Measurements from ENCODE around the gene GALNT18.

GALNT18 gene

DNA sequence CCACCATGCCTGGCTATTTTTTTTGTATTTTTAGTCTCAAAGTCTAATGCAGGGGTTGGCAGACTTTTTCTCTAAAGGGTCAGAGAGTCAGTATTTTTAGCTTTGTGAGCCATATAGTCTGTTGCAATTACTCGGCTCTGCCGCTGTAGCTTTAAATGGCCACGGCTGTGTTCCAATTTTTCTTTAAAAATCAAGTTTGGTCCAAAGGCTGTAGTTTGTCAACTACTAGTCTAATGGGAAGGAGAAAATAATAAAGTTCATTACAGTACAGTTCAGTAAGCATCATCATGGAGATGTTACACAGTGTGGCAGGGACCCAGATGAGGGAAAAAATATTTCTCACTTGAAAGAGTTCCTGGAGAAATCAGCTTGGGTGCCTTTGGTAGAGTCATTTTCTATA lies 376.4 kb downstream of the GALNT18 start:
- no peak overlapping the region for H3K4me3 ChIP-seq (ENCODE audit: low read depth, low read length)
- no peak overlapping the region for H3K9ac ChIP-seq (ENCODE audit: low read depth, low read length)
- H3K27me3 ChIP-seq (ENCODE audit: control insufficient read depth, insufficient read depth, low read length): peaks cover 6% of the 10 kb centered on the region
- no peak overlapping the region for H3K27ac ChIP-seq (ENCODE audit: low read depth, low read length)
- H3K4me1 ChIP-seq (ENCODE audit: control insufficient read depth, insufficient read depth, low read length): peaks cover 17% of the 10 kb centered on the region
- H3K36me3 ChIP-seq (ENCODE audit: control insufficient read depth, insufficient read depth, low read length): no peaks in the 10 kb centered on the region
- H3K9me3 ChIP-seq (ENCODE audit: control insufficient read depth, insufficient read depth, low read length): no peaks in the 10 kb centered on the region

DNA sequence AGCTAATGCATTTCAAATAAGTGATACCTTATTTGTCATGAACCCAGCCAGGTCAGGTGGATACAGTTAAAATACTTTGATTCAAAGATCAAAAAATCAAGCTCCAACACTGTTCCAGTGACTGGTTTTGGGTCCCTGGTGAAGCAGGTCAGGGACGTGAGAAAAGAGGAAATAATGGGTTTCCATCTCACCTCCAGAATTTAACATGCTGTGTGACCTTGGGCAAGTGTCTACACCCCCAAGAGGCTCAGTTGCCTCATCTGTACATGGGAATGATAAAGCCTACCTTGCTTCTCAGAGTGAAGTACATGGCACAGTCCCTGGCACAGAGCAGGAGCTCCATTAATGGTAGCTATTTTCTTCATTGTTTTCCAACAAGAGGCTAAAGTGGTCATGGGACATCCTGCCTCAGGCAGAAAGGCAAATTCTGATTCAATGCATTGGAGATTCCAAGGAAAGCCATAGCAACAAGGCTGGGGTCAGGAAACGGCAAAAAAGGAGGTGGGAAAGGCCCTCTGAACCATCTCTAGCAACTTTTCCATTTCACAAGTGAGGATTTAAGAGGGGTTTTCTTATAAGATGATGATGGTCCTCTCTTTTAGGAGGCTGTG lies 377.2 kb downstream of the GALNT18 start:
- peak overlapping the region; percentile 74 for H3K27ac ChIP-seq (ENCODE audit: low read depth, low read length)
- no peak overlapping the region for H3K4me3 ChIP-seq (ENCODE audit: low read depth, low read length)
- no peaks in the 10 kb centered on the region for H3K36me3 ChIP-seq (ENCODE audit: control insufficient read depth, insufficient read depth, low read length)
- no peak overlapping the region for H3K9ac ChIP-seq (ENCODE audit: low read depth, low read length)
- no peaks in the 10 kb centered on the region for H3K9me3 ChIP-seq (ENCODE audit: control insufficient read depth, insufficient read depth, low read length)
- peaks cover 6% of the 10 kb centered on the region for H3K27me3 ChIP-seq (ENCODE audit: control insufficient read depth, insufficient read depth, low read length)
- H3K4me1 ChIP-seq (ENCODE audit: control insufficient read depth, insufficient read depth, low read length): peaks cover 17% of the 10 kb centered on the region

DNA sequence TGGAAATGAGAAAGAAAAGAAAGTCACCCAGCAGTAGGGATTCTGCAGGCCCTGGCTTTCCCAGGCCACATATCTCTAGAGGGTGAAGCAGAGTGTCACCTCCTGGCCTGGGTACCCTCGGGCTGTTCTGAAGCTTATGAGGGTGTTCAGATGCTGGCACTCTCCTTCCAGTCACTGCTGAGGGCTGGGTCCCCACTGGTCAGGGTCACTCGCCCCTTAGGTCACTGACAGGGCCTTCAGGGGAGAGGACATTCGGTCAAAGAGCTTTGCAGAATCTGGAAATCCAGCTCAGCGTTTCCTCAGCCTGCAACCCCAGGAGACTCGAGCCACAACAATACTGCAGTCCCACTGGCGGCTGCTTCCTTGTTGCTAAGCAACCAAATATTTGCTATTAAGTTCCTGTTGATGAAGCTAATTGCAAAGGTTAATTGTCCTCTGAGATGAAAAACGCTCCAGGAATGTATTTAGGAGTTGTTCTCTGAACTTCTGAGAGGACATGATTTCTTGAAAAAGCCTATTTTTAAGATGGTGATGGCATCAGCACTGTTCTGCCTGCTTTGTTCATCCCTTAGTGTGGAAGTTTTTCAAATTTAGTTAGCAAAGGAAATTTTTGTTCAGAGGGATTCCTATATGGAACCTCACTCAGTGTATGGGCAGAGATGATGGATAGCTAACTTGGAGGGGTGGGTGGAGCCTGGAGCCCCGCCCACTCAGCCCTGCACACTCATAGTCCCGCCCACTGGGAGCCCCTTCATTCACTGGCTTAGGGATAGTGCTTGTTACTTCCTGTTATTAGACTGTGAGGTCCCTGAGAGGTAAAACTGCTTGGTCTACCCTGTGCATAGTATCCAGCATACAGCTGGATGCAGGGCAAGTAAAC lies 378.0 kb downstream of the GALNT18 start:
- no peaks in the 10 kb centered on the region for H3K36me3 ChIP-seq (ENCODE audit: control insufficient read depth, insufficient read depth, low read length)
- H3K4me3 ChIP-seq (ENCODE audit: low read depth, low read length): no peak overlapping the region
- H3K27me3 ChIP-seq (ENCODE audit: control insufficient read depth, insufficient read depth, low read length): peaks cover 6% of the 10 kb centered on the region
- H3K4me1 ChIP-seq (ENCODE audit: control insufficient read depth, insufficient read depth, low read length): peaks cover 17% of the 10 kb centered on the region
- H3K9ac ChIP-seq (ENCODE audit: low read depth, low read length): no peak overlapping the region
- H3K27ac ChIP-seq (ENCODE audit: low read depth, low read length): peak overlapping the region; percentile 74
- H3K9me3 ChIP-seq (ENCODE audit: control insufficient read depth, insufficient read depth, low read length): no peaks in the 10 kb centered on the region

- H3K27me3 ChIP-seq (ENCODE audit: control insufficient read depth, insufficient read depth, low read length): peaks cover 6% of the 10 kb centered on the region
- no peaks in the 10 kb centered on the region for H3K9me3 ChIP-seq (ENCODE audit: control insufficient read depth, insufficient read depth, low read length)
- no peak overlapping the region for H3K4me3 ChIP-seq (ENCODE audit: low read depth, low read length)
- peaks cover 19% of the 10 kb centered on the region for H3K4me1 ChIP-seq (ENCODE audit: control insufficient read depth, insufficient read depth, low read length)
- no peak overlapping the region for H3K9ac ChIP-seq (ENCODE audit: low read depth, low read length)
- peak overlapping the region; percentile 74 for H3K27ac ChIP-seq (ENCODE audit: low read depth, low read length)
- H3K36me3 ChIP-seq (ENCODE audit: control insufficient read depth, insufficient read depth, low read length): no peaks in the 10 kb centered on the region
Measured at GRCh38 chr11:11243209-11243589, 378.6 kb downstream of the GALNT18 start.

DNA sequence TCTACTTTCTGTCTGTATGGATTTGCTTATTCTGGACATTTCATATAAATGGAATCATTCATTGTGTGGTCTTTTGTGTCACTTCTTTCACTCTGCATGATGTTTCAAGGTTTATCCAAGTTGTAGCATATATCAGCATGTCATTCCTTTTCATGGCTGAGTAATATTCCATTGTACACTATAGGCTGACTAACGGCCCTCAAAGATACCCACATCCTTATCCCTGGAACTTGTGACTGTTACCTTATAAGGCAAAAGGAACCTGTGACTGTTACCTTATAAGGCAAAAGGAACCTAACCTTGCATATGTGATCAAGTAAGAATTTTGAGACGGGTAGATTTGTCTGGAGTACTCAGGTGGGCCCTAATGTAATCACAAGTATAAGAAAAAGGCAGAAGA lies 380.5 kb downstream of the GALNT18 start:
- peaks cover 38% of the 10 kb centered on the region for H3K4me1 ChIP-seq (ENCODE audit: control insufficient read depth, insufficient read depth, low read length)
- no peaks in the 10 kb centered on the region for H3K9me3 ChIP-seq (ENCODE audit: control insufficient read depth, insufficient read depth, low read length)
- no peak overlapping the region for H3K4me3 ChIP-seq (ENCODE audit: low read depth, low read length)
- no peak overlapping the region for H3K27ac ChIP-seq (ENCODE audit: low read depth, low read length)
- no peak overlapping the region for H3K9ac ChIP-seq (ENCODE audit: low read depth, low read length)
- peaks cover 2% of the 10 kb centered on the region for H3K27me3 ChIP-seq (ENCODE audit: control insufficient read depth, insufficient read depth, low read length)
- H3K36me3 ChIP-seq (ENCODE audit: control insufficient read depth, insufficient read depth, low read length): no peaks in the 10 kb centered on the region

- Histone ChIP-seq H3K4me1 (ENCODE audit: control insufficient read depth, insufficient read depth, low read length) (peaks cover 38% of the 10 kb centered on the region), H3K27me3 (ENCODE audit: control insufficient read depth, insufficient read depth, low read length) (no peaks in the 10 kb centered on the region), H3K4me3 (ENCODE audit: low read depth, low read length) (no peak overlapping the region), H3K9ac (ENCODE audit: low read depth, low read length) (no peak overlapping the region), H3K9me3 (ENCODE audit: control insufficient read depth, insufficient read depth, low read length) (no peaks in the 10 kb centered on the region), H3K27ac (ENCODE audit: low read depth, low read length) (no peak overlapping the region), H3K36me3 (ENCODE audit: control insufficient read depth, insufficient read depth, low read length) (no peaks in the 10 kb centered on the region)
Measured at GRCh38 chr11:11239959-11240358, 381.8 kb downstream of the GALNT18 start.

DNA sequence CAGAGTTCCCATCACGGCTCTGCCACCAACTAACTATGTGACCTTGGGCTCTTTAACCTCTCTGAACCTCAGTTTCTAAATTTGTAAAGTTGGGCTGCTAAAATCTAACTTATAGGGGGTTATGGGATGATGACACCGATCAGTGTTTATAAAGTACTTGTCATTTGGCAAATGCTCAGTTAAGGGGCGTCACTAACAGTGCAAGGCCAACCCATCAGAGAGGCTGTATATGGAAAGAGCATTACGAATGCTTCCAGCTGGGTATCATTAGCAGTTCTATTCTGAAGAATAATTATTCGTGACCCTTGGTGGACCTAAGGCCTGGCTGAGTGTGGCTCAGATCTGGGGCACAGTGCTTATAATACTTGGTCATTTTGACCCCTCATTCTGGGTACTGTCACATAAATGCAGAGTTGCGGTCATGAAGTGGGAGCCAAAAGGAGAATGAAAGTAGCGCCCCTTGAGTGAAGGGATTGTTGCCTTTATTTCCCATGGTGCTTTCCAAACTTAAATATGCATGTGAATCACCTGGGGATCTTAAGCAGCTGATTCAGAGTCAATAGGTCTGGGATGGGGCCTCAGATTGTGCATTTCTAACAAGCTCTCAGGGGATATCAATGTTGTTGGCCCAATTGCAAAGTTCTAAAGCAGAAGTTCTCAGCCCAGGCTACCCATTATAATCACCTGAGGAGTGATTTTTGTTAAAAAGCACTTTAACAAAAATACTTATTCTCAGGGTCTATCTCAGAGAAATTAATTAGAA lies 384.6 kb downstream of the GALNT18 start:
- Histone ChIP-seq H3K4me3 (ENCODE audit: low read depth, low read length) (no peak overlapping the region), H3K9ac (ENCODE audit: low read depth, low read length) (no peak overlapping the region), H3K27ac (ENCODE audit: low read depth, low read length) (peak overlapping the region; percentile 72), H3K9me3 (ENCODE audit: control insufficient read depth, insufficient read depth, low read length) (no peaks in the 10 kb centered on the region), H3K36me3 (ENCODE audit: control insufficient read depth, insufficient read depth, low read length) (no peaks in the 10 kb centered on the region), H3K4me1 (ENCODE audit: control insufficient read depth, insufficient read depth, low read length) (peaks cover 22% of the 10 kb centered on the region), H3K27me3 (ENCODE audit: control insufficient read depth, insufficient read depth, low read length) (no peaks in the 10 kb centered on the region)

DNA sequence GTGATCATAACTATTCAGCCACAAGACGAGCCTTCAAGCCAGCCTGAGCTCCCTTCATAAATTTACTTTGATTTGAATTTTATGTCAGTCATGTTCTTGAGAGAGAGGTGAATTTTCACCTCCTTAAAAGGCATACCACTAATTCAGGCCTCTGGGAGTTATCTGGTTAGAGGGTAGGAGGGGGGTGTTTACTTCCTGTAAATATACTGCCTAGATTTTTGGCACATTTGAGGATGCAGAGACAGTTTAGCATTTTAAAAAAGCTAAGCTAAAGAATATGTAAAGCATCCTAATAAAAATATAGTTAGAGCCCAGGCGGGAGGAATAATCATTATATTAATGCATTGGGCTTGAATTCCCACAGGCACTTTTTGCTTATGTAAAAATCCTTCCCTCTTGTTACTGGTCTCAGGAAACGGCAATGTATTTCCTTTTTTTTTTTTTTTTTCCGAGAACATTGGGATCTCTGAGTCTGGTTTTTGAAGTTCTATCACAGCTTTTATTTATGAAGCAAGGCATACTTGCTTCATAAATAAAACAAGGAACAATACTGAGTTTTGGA lies 385.2 kb downstream of the GALNT18 start:
- H3K36me3 ChIP-seq (ENCODE audit: control insufficient read depth, insufficient read depth, low read length): no peaks in the 10 kb centered on the region
- H3K27me3 ChIP-seq (ENCODE audit: control insufficient read depth, insufficient read depth, low read length): no peaks in the 10 kb centered on the region
- H3K4me3 ChIP-seq (ENCODE audit: low read depth, low read length): no peak overlapping the region
- H3K9me3 ChIP-seq (ENCODE audit: control insufficient read depth, insufficient read depth, low read length): no peaks in the 10 kb centered on the region
- no peak overlapping the region for H3K27ac ChIP-seq (ENCODE audit: low read depth, low read length)
- peaks cover 22% of the 10 kb centered on the region for H3K4me1 ChIP-seq (ENCODE audit: control insufficient read depth, insufficient read depth, low read length)
- H3K9ac ChIP-seq (ENCODE audit: low read depth, low read length): no peak overlapping the region

- Histone ChIP-seq H3K9ac (ENCODE audit: low read depth, low read length) (no peak overlapping the region), H3K27ac (ENCODE audit: low read depth, low read length) (no peak overlapping the region), H3K4me3 (ENCODE audit: low read depth, low read length) (no peak overlapping the region), H3K36me3 (ENCODE audit: control insufficient read depth, insufficient read depth, low read length) (no peaks in the 10 kb centered on the region), H3K27me3 (ENCODE audit: control insufficient read depth, insufficient read depth, low read length) (no peaks in the 10 kb centered on the region), H3K9me3 (ENCODE audit: control insufficient read depth, insufficient read depth, low read length) (no peaks in the 10 kb centered on the region), H3K4me1 (ENCODE audit: control insufficient read depth, insufficient read depth, low read length) (peaks cover 5% of the 10 kb centered on the region; the same call in 1 of the 2 replicates)
Measured at GRCh38 chr11:11231763-11232162, 390.0 kb downstream of the GALNT18 start.

DNA sequence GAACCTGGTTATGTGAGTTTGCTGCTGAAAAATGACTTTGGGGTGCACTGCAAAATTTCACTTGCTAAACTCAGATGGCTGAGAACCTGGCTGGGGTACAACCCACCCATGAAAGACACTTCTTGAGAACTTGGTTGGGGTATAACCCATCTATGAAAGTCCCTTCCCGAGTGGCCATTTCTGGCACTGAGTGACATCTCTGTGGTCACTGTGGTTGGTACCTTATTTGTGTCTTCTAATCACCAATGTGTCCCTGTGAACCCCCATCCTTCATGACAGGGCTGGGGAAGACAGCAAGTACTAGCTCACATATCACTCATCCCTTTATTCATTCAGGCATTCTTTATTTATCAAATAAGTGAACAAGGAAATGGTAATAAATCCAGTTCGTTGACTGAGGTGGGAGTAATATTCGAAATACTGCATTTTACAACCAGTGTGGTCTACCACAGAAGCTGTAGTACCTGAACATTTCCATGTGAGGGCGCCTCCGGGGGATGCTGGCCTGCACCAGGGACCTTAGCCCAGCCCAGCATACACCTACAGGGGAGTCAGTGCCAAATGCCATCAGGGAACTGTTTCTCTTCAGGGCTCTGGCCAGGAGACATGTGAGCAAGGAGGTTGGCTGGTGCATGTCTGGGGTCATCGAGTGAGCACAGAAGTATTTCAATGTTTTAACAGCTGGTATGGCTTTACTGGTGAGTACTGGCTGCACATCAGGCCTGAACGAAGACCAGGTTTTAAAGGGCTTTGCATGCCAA lies 390.8 kb downstream of the GALNT18 start:
- Histone ChIP-seq H3K27ac (ENCODE audit: low read depth, low read length) (no peak overlapping the region), H3K9ac (ENCODE audit: low read depth, low read length) (no peak overlapping the region), H3K4me1 (ENCODE audit: control insufficient read depth, insufficient read depth, low read length) (no peaks in the 10 kb centered on the region), H3K9me3 (ENCODE audit: control insufficient read depth, insufficient read depth, low read length) (no peaks in the 10 kb centered on the region), H3K4me3 (ENCODE audit: low read depth, low read length) (no peak overlapping the region), H3K36me3 (ENCODE audit: control insufficient read depth, insufficient read depth, low read length) (no peaks in the 10 kb centered on the region), H3K27me3 (ENCODE audit: control insufficient read depth, insufficient read depth, low read length) (no peaks in the 10 kb centered on the region)
